Measurements from ENCODE around the gene COMMD3. TPM values are rescaled to one million over a fixed set of nuclear protein-coding genes. Genes with fewer than 3 reads are reported as not detected.

COMMD3 gene
- total RNA-seq, 1 donor from 2014 or later = 42.3 TPM

DNA sequence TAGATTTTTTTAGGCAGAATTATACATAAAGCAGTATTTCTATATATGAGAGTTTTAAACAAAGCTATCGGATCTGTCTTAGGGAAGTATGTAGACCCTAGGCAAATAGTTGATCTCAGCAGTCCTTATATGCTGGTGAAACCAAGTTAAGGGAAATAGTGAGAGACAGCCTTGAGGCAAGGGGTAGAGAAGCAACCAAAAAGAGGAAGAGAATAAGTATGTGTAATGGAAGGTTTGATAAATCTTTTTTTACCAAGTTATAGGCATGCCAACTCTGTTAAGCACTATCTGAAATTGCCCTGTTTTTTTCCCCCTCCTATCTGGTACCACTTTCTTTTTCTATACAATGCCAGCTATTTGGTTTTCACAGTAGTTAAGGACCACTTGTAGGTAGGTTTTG, 49.0 kb downstream of the COMMD3 start:
- Mint-ChIP-seq H3K9me3 (ENCODE audit: unreplicated experiment) (no peaks in the 10 kb centered on the region), H3K36me3 (ENCODE audit: low read depth, unreplicated experiment) (no peaks in the 10 kb centered on the region), H3K4me1 (ENCODE audit: unreplicated experiment) (peaks cover 4% of the 10 kb centered on the region), H3K4me3 (ENCODE audit: unreplicated experiment) (no peak overlapping the region), H3K27me3 (ENCODE audit: unreplicated experiment) (no peaks in the 10 kb centered on the region), H3K27ac (ENCODE audit: unreplicated experiment) (no peak overlapping the region)
- TF ChIP-seq, protein P1, sequence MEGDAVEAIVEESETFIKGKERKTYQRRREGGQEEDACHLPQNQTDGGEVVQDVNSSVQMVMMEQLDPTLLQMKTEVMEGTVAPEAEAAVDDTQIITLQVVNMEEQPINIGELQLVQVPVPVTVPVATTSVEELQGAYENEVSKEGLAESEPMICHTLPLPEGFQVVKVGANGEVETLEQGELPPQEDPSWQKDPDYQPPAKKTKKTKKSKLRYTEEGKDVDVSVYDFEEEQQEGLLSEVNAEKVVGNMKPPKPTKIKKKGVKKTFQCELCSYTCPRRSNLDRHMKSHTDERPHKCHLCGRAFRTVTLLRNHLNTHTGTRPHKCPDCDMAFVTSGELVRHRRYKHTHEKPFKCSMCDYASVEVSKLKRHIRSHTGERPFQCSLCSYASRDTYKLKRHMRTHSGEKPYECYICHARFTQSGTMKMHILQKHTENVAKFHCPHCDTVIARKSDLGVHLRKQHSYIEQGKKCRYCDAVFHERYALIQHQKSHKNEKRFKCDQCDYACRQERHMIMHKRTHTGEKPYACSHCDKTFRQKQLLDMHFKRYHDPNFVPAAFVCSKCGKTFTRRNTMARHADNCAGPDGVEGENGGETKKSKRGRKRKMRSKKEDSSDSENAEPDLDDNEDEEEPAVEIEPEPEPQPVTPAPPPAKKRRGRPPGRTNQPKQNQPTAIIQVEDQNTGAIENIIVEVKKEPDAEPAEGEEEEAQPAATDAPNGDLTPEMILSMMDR (IDR thresholded peaks at IDR 0.05; ENCODE audit: unreplicated experiment) = no peak
- no peak for DNase-seq (ENCODE audit: low spot score)

DNA sequence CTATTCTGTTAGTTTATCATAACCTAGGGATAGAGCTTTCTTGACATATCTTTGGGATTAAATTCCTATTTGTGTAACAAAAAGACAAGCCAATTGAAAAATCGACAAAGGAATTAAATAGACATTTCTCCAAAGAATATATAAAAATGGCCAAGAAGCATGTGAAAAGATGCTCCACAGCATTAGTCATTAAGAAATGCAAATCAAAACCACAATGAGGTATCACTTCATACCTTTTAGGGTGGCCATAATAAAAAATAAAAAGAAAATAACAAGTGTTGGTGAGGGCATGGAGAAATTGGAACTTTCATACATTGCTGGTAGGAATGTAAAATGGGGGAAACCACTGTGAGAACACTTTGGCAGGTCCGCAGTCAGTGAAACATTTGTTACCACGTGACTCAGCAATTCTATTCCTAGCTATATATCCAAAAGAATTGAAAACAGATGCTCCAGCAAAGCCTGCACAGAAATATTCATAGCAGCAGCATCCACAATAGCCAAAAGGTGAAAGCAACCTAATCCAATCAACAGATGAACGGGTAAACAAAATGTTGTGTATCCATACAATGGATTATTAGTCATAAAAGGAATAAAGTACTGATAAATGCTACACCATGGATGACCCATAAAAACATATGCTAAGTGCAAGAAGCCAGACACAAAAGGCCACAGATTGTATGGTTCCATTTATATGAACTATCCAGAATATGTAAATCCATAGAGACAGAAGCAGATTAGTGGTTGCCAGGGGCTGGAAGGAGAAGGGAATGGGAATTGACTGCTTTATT, 49.7 kb downstream of the COMMD3 start:
- no peak for DNase-seq (ENCODE audit: low spot score)
- Mint-ChIP-seq H3K4me1 (ENCODE audit: unreplicated experiment) (peaks cover under 1% of the 10 kb centered on the region), H3K27ac (ENCODE audit: unreplicated experiment) (no peak overlapping the region), H3K27me3 (ENCODE audit: unreplicated experiment) (no peaks in the 10 kb centered on the region), H3K9me3 (ENCODE audit: unreplicated experiment) (no peaks in the 10 kb centered on the region), H3K36me3 (ENCODE audit: low read depth, unreplicated experiment) (no peaks in the 10 kb centered on the region), H3K4me3 (ENCODE audit: unreplicated experiment) (no peak overlapping the region)
- TF ChIP-seq, protein P1 (IDR thresholded peaks at IDR 0.05; ENCODE audit: unreplicated experiment) = no peak

DNA sequence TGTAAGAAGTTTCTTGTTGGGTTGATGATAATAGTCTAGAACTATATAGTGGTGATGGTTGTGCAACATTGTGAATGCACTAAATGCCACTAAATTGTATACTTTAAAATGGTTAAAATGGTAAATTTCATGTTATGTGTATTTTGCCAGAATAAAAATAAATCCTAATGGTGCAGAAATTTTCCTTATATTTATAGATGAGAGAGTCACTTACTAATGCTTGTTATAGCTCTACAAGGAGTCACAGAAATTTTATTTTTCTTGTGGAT, 50.2 kb downstream of the COMMD3 start:
- H3K4me1 Mint-ChIP-seq (ENCODE audit: unreplicated experiment) = no peaks in the 10 kb centered on the region
- TF ChIP-seq, protein P1 (IDR thresholded peaks at IDR 0.05; ENCODE audit: unreplicated experiment) = no peak
- H3K9me3 Mint-ChIP-seq (ENCODE audit: unreplicated experiment) = no peaks in the 10 kb centered on the region
- no peaks in the 10 kb centered on the region for H3K36me3 Mint-ChIP-seq (ENCODE audit: low read depth, unreplicated experiment)
- no peak overlapping the region for H3K27ac Mint-ChIP-seq (ENCODE audit: unreplicated experiment)
- H3K27me3 Mint-ChIP-seq (ENCODE audit: unreplicated experiment) = no peaks in the 10 kb centered on the region
- H3K4me3 Mint-ChIP-seq (ENCODE audit: unreplicated experiment) = no peak overlapping the region
- no peak for DNase-seq (ENCODE audit: low spot score)

DNA sequence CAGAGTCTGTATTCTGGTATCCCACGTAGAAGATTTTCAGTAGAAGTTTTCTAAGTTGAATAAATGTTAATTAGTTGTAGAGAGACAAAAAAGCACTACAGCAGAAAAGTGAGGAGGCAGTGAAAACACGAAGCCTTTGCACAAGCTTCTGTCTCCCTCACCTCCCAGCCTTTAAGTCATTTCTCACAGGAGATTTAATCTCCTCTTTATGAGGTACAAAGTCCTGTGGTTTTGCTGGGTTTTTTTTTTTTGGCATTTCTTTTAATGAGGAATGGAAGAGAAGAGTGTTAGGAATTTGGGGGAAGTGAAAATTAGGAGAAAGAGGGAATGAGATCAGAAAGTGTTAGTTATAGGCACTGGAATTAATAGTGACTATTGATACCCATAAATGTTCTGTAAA, 50.6 kb downstream of the COMMD3 start:
- H3K27me3 Mint-ChIP-seq (ENCODE audit: unreplicated experiment) = no peaks in the 10 kb centered on the region
- no peaks in the 10 kb centered on the region for H3K4me1 Mint-ChIP-seq (ENCODE audit: unreplicated experiment)
- no peak overlapping the region for H3K4me3 Mint-ChIP-seq (ENCODE audit: unreplicated experiment)
- H3K36me3 Mint-ChIP-seq (ENCODE audit: low read depth, unreplicated experiment) = no peaks in the 10 kb centered on the region
- TF ChIP-seq, protein P1 (IDR thresholded peaks at IDR 0.05; ENCODE audit: unreplicated experiment) = no peak
- no peaks in the 10 kb centered on the region for H3K9me3 Mint-ChIP-seq (ENCODE audit: unreplicated experiment)
- no peak for DNase-seq (ENCODE audit: low spot score)
- no peak overlapping the region for H3K27ac Mint-ChIP-seq (ENCODE audit: unreplicated experiment)

DNA sequence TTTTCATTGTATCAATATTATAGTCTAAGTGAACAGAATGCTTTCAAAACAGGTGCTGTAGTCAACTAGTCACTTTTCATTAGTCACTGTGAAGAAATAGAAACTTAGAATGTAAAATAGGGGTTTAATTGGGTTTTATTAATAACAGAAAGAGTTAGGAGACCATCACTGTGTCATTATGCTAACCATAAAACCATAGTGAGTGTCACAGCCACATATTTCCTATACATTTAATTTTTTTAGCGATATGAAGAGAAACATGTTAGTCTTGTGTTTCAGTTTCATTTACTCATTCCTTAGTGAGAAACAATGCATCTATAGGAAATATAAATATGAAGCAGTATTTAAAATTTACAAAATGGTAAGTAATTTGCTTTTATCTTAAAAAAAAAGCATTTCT, 51.3 kb downstream of the COMMD3 start:
- TF ChIP-seq, protein P1 (IDR thresholded peaks at IDR 0.05; ENCODE audit: unreplicated experiment) = no peak
- no peak for DNase-seq (ENCODE audit: low spot score)
- Mint-ChIP-seq H3K4me1 (ENCODE audit: unreplicated experiment) (no peaks in the 10 kb centered on the region), H3K9me3 (ENCODE audit: unreplicated experiment) (no peaks in the 10 kb centered on the region), H3K27me3 (ENCODE audit: unreplicated experiment) (no peaks in the 10 kb centered on the region), H3K4me3 (ENCODE audit: unreplicated experiment) (no peak overlapping the region), H3K27ac (ENCODE audit: unreplicated experiment) (no peak overlapping the region), H3K36me3 (ENCODE audit: low read depth, unreplicated experiment) (no peaks in the 10 kb centered on the region)

All from endothelial cell (in vitro differentiated cells).